RWPE1 (cell line): Measurements from ENCODE around the gene SLC12A4.
"Not testable (repeated sequence)": the region's sequence is repeated elsewhere in the genome, so short reads cannot be mapped to it uniquely, and the experiment has no call there.

Source experiments
- CTCF ChIA-PET: fragments of 350-600 bp; sonication (Branson Sonifier 250); formaldehyde crosslinking; extraction: SDS; loops from one replicate; lab custom pipeline; 2021; lab: Yijun Ruan, JAX
- POLR2A ChIA-PET: fragments of 400-600 bp; formaldehyde crosslinking; extraction: SDS; loops from one replicate; lab custom pipeline; 2020; ENCODE audit warnings: antibody characterized with exemption; ENCODE audit not compliant: low non-redundant PET; lab: Yijun Ruan, JAX
- DNase-seq: peaks from one replicate; pipeline ENCODE4 v3.0.0; 2012; ENCODE audit warnings: low spot score
- H3K27ac ChIP-seq: fragments of 450-650 bp; 2 replicates; pipeline ENCODE4 v1.5.1; 2017
- CTCF ChIP-seq: fragments of 450-650 bp; conservative IDR thresholded peaks from 2 replicates; pipeline ENCODE4 v1.5.1; 2017; ENCODE audit warnings: low read depth, mild to moderate bottlenecking

The SLC12A4 gene

GRCh38 chr16:67939507-67940445, 28.7 kb downstream of the SLC12A4 start:
- TF ChIP-seq CTCF: no peak
- POLR2A ChIA-PET: interaction anchor here (0.7 kb wide), 1 partner anchor 23 kb away, joined by 3 read pairs; no protein-coding TSS in a partner anchor
- CTCF ChIA-PET: interaction anchor here (0.6 to 1.1 kb wide), 2 partner anchors 23 to 34 kb away, joined by 3 to 5 read pairs; no protein-coding TSS in a partner anchor
- peak overlapping the region; percentile 64 for H3K27ac ChIP-seq
- no peak for DNase-seq

DNA sequence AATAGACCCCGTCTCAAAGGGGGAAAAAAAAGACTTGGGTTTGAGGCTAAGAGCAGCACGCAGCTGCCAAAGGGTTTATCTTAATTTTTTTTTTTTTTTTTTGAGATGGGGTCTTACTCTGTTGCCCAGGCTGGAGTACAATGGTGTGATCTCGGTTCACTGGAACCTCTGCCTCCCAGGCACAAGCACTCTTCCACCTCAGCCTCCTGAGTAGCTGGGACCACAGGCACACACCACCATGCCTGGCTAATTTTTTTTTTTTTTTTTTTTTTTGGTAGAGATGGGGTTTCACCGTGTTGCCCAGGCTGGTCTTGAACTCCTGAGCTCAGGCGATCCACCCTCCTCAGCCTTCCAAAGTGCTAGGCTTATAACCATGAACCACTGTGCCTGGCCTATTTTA, 30.7 kb downstream of the SLC12A4 start:
- POLR2A ChIA-PET, DNase-seq, CTCF ChIA-PET: not testable (repeated sequence)
- peak overlapping the region; percentile 93 for H3K27ac ChIP-seq

- DNase-seq: no peak
- ChIA-PET CTCF (interaction anchor here (0.6 to 1.9 kb wide), 3 partner anchors 53 to 104 kb away, joined by 4 to 7 read pairs (median 4); partner anchors contain the start of gene NRN1L), POLR2A (no interaction called here)
- H3K27ac ChIP-seq: peak overlapping the region; percentile 93
- no peak for TF ChIP-seq CTCF
Observed at GRCh38 chr16:67936880-67937605, 31.4 kb downstream of the SLC12A4 start.

DNA sequence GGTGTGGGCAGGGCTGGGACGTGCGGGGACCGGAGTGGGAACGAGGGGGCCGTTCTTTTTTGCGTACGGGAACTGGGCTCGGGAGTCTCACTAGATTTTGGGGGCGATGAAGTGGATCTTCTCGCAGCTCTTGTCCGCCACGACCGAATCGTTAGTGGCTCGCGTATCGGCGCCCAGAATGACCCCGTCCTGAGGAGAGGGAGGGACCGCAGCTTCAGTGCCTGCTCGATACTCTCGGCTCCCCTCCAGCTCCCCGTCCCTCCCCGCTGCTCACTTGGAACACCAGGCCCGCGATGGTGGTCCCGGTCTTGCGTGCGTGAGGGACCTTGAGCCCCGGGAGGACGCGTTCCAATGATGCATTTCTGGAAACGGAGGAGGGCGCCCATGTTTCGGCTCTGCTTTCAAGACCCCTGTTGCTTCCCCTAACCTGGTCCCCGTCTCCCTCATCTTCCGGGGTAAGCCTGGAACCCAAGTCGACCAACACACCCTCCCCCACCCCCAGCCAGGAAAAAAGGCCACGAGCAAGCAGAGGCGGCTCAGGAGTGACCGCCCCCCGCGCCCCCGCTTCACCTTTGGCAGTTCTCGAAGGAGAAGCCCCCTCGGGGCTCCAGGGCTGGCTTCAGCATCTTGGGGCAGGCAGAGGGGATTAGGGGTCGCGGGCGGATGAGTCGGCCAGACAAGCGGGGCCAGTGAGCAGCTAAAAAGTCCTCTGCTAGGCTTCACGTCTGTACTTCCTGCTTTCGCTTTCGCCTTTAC, 32.1 kb downstream of the SLC12A4 start, which contains the start of gene PSMB10:
Gene PSMB10 (minus strand): TSS at position 727 of the 756 bp plus-strand sequence. CDS start 101 bp downstream, at position 626.
- peak within 1 kb of the TSS; percentile 93 for H3K27ac ChIP-seq
- POLR2A ChIA-PET: no interaction called here
- peak; percentile 51 for DNase-seq
- CTCF ChIA-PET: interaction anchor here (1.1 to 1.9 kb wide), 3 partner anchors 52 to 120 kb away, joined by 3 to 7 read pairs (median 4); partner anchors contain the start of gene NRN1L
- no peak for TF ChIP-seq CTCF

- ChIA-PET CTCF (interaction anchor here (1.1 to 1.9 kb wide), 3 partner anchors 52 to 119 kb away, joined by 3 to 7 read pairs (median 4); partner anchors contain the start of gene NRN1L), POLR2A (no interaction called here)
- no peak for TF ChIP-seq CTCF
- DNase-seq: peak; percentile 99
- peak overlapping the region; percentile 93 for H3K27ac ChIP-seq
Observed at GRCh38 chr16:67935402-67936123, 32.9 kb downstream of the SLC12A4 start.

GRCh38 chr16:67935101-67935401, 33.4 kb downstream of the SLC12A4 start:
- DNase-seq: no peak

More at GRCh38 chr16:67935101-67935401, 33.4 kb downstream of the SLC12A4 start:
- ChIA-PET POLR2A (no interaction called here), CTCF (interaction anchor here (1.0 to 2.7 kb wide), 2 partner anchors 9 to 51 kb away, joined by 4 to 15 read pairs; no protein-coding TSS in a partner anchor)
- peak overlapping the region; percentile 93 for H3K27ac ChIP-seq
- TF ChIP-seq CTCF: no peak
